CD14-positive monocyte (primary cell): Measurements from ENCODE around the gene RETREG2. TPM values are rescaled to one million over a fixed set of nuclear protein-coding genes. Genes with fewer than 3 reads are reported as not detected.
"Not testable (repeated sequence)": the region's sequence is repeated elsewhere in the genome, so short reads cannot be mapped to it uniquely, and the experiment has no call there.

ENCODE experiments used
- DNase-seq, 3 donors: peaks; one replicate each; pipeline ENCODE4 v3.0.0-alpha.2; 2011 to 2022
- H2AFZ ChIP-seq: 2 replicates; pipeline ENCODE4 v1.6.0; 2012; ENCODE audit warnings: mild to moderate bottlenecking, low read depth, low read length, inconsistent platforms; ENCODE audit not compliant: insufficient read depth, poor library complexity, severe bottlenecking
- H3K27ac ChIP-seq, 2 donors: 1 replicate in 1 of 2; 2 replicates in 1 of 2; pipeline ENCODE4 v1.5.1; 2012 to 2013; ENCODE audit warnings: low read length in 2 of 2, control low read depth in 1 of 2, inconsistent platforms in 1 of 2, low read depth in 1 of 2, mild to moderate bottlenecking in 1 of 2
- H3K27me3 ChIP-seq, 2 donors: one replicate each; pipeline versions ENCODE4 v1.6.0 to v1.6.1; 2011 to 2013; ENCODE audit warnings: low read length in 2 of 2; ENCODE audit not compliant: control insufficient read depth in 2 of 2, insufficient read depth in 2 of 2
- H3K36me3 ChIP-seq, 2 donors: replicated peaks in 1 of 2; 1 replicate in 1 of 2; 2 replicates in 1 of 2; pipeline versions ENCODE4 v1.5.1 to v1.6.1; 2012 to 2013; ENCODE audit warnings: low read length in 2 of 2, control low read depth in 1 of 2, inconsistent platforms in 1 of 2, mild to moderate bottlenecking in 1 of 2; ENCODE audit not compliant: insufficient read depth in 2 of 2, control insufficient read depth in 1 of 2
- H3K4me1 ChIP-seq, 2 donors: 1 replicate in 1 of 2; 2 replicates in 1 of 2; pipeline versions ENCODE4 v1.5.1 to v1.6.1; 2012 to 2013; ENCODE audit warnings: low read length in 2 of 2, control low read depth in 1 of 2, inconsistent platforms in 1 of 2, mild to moderate bottlenecking in 1 of 2, moderate library complexity in 1 of 2; ENCODE audit not compliant: insufficient read depth in 2 of 2, control insufficient read depth in 1 of 2
- H3K4me2 ChIP-seq: replicated peaks from 2 replicates; pipeline ENCODE3; 2012; ENCODE audit warnings: low read length, moderate library complexity, mild to moderate bottlenecking; ENCODE audit not compliant: poor library complexity, severe bottlenecking; ENCODE audit errors: extremely low read depth
- H3K4me3 ChIP-seq, 3 experiments: fragments of 200-600 bp in 1 of 3; sonication (generic) in 1 of 3; replicated peaks in 1 of 3; 1 replicate in 2 of 3; 2 replicates in 1 of 3; pipeline ENCODE4 v1.5.1; 2011 to 2013; ENCODE audit warnings: low read length in 3 of 3, mild to moderate bottlenecking in 3 of 3, control low read depth in 2 of 3, low read depth in 2 of 3, inconsistent platforms in 1 of 3, moderate library complexity in 1 of 3
- H3K79me2 ChIP-seq: 2 replicates; pipeline ENCODE4 v1.6.0; 2012; ENCODE audit warnings: mild to moderate bottlenecking, control low read depth, inconsistent platforms, low read length, moderate library complexity; ENCODE audit not compliant: insufficient read depth
- H3K9ac ChIP-seq: 2 replicates; pipeline ENCODE4 v1.6.0; 2017; ENCODE audit warnings: low read length, mild to moderate bottlenecking; ENCODE audit not compliant: insufficient read depth, poor library complexity, severe bottlenecking
- H3K9me3 ChIP-seq, 2 donors: replicated peaks in 1 of 2; 1 replicate in 1 of 2; 2 replicates in 1 of 2; pipeline versions ENCODE4 v1.5.1 to v1.6.1; 2012 to 2013; ENCODE audit warnings: low read length in 2 of 2, control low read depth in 1 of 2; ENCODE audit not compliant: control insufficient read depth in 1 of 2, insufficient read depth in 1 of 2
- H4K20me1 ChIP-seq: 2 replicates; pipeline ENCODE4 v1.6.0; 2012; ENCODE audit warnings: mild to moderate bottlenecking, low read length, control low read depth, moderate library complexity; ENCODE audit not compliant: insufficient read depth
- H3K27ac Mint-ChIP-seq, 7 donors: one replicate each; pipeline ENCODE4 v1.8.0; 2020; ENCODE audit warnings: mild to moderate bottlenecking in 7 of 7, mixed read lengths in 7 of 7, moderate library complexity in 6 of 7, inconsistent platforms in 2 of 7
- H3K27me3 Mint-ChIP-seq, 3 donors: one replicate each; pipeline ENCODE4 v1.8.0; 2021 to 2022; ENCODE audit warnings: low read depth in 3 of 3, mild to moderate bottlenecking in 3 of 3, mixed read lengths in 3 of 3, moderate library complexity in 3 of 3, inconsistent platforms in 1 of 3
- H3K36me3 Mint-ChIP-seq, 2 donors: one replicate each; pipeline ENCODE4 v1.8.0; 2020; ENCODE audit warnings: mixed read lengths in 2 of 2, inconsistent platforms in 1 of 2, mild to moderate bottlenecking in 1 of 2
- H3K4me1 Mint-ChIP-seq: one replicate; pipeline ENCODE4 v1.8.0; 2020; ENCODE audit warnings: mild to moderate bottlenecking, mixed read lengths
- H3K4me3 Mint-ChIP-seq, 2 donors: one replicate each; pipeline ENCODE4 v1.8.0; 2020; ENCODE audit warnings: mild to moderate bottlenecking in 2 of 2, mixed read lengths in 2 of 2, moderate library complexity in 1 of 2
- H3K9me3 Mint-ChIP-seq, 7 donors: one replicate each; pipeline ENCODE4 v1.8.0; 2020 to 2022; ENCODE audit warnings: mixed read lengths in 7 of 7, mild to moderate bottlenecking in 6 of 7, moderate library complexity in 6 of 7, inconsistent platforms in 2 of 7
- WGBS: methylation state at CpG from one replicate; pipeline ENCODE4 v1.1.5; 2013; ENCODE audit warnings: missing lambda C conversion rate; ENCODE audit not compliant: insufficient coverage; 5-methylcytosine and 5-hydroxymethylcytosine counted together
- intact Hi-C, 2 donors: fragments of 100-400 bp; cut with micrococcal nuclease; formaldehyde crosslinking; loops; one replicate each; pipeline versions ENCODE4 v1.15.0 to v1.15.1; 2023
- polyA plus RNA-seq, 3 donors: library from polyadenylated mRNA; depleted of rRNA in 1 of 3; unstranded in 2 of 3; stranded (reverse) in 1 of 3; fragments of 300-500 nt in 2 of 3; fragments of >200 nt in 1 of 3; fragmentation: Illumina TruSeq in 2 of 3; gene quantifications; 1 replicate in 2 of 3; 2 replicates in 1 of 3; pipeline ENCODE4 v1.2.3, GENCODE V29; 2012 to 2021
- TF ChIP-seq, protein P1 (sequence below): fragments of 200-600 bp; IDR thresholded peaks from one replicate; pipeline ENCODE4 v1.8.0; 2022; ENCODE audit warnings: antibody characterized with exemption, mild to moderate bottlenecking

Gene RETREG2
- polyA plus RNA-seq, 3 donors = 37.7 to 60.9 (median 39.4) TPM

DNA sequence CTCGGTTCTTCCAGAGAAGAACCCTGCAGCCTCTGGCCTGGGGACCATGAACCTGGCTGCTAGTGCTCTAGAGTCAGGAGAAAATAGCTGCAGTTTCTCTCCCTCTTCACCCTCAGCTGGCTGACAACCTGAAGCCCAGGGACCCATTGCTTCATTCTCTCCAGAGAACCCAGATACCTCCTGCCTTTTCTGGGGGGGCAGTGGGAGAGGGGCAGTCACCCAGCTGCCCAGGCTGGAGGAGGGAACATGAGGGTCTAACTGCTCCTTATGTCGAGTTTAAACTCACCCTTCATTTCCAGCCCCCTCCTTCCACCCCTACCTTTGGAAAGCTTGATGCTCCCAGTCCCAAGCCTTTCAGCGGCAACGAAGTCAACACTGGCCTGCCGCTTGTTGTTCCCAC is 20.9 kb downstream of the RETREG2 start:
- 86% methylated on average over 3 of the region's 5 CpGs for WGBS
- Mint-ChIP-seq H3K4me1 (no peaks in the 10 kb centered on the region), H3K4me3 (no peak overlapping the region), H3K27me3 (peaks cover 3 to 19% (median 16%) of the 10 kb centered on the region in 3 donors), H3K27ac (peak overlapping the region in 1 of 7 donors; percentile 31), H3K9me3 (peaks cover 0 to 3% (median 0%) of the 10 kb centered on the region in 7 donors), H3K36me3 (no peaks in the 10 kb centered on the region)
- H3K4me2 ChIP-seq = no peak overlapping the region
- H3K27me3 ChIP-seq = no peaks in the 10 kb centered on the region
- TF ChIP-seq, protein P1, sequence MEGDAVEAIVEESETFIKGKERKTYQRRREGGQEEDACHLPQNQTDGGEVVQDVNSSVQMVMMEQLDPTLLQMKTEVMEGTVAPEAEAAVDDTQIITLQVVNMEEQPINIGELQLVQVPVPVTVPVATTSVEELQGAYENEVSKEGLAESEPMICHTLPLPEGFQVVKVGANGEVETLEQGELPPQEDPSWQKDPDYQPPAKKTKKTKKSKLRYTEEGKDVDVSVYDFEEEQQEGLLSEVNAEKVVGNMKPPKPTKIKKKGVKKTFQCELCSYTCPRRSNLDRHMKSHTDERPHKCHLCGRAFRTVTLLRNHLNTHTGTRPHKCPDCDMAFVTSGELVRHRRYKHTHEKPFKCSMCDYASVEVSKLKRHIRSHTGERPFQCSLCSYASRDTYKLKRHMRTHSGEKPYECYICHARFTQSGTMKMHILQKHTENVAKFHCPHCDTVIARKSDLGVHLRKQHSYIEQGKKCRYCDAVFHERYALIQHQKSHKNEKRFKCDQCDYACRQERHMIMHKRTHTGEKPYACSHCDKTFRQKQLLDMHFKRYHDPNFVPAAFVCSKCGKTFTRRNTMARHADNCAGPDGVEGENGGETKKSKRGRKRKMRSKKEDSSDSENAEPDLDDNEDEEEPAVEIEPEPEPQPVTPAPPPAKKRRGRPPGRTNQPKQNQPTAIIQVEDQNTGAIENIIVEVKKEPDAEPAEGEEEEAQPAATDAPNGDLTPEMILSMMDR = no peak
- H3K9me3 ChIP-seq = no peaks in the 10 kb centered on the region
- no peaks in the 10 kb centered on the region for H4K20me1 ChIP-seq
- no peaks in the 10 kb centered on the region for H3K79me2 ChIP-seq
- H3K4me1 ChIP-seq = no peaks in the 10 kb centered on the region
- H2AFZ ChIP-seq = no peak overlapping the region
- no peak for DNase-seq
- no peak overlapping the region for H3K9ac ChIP-seq
- H3K36me3 ChIP-seq = no peaks in the 10 kb centered on the region
- H3K27ac ChIP-seq = no peak overlapping the region
- no peak overlapping the region for H3K4me3 ChIP-seq
- intact Hi-C loops = no loop called here

DNA sequence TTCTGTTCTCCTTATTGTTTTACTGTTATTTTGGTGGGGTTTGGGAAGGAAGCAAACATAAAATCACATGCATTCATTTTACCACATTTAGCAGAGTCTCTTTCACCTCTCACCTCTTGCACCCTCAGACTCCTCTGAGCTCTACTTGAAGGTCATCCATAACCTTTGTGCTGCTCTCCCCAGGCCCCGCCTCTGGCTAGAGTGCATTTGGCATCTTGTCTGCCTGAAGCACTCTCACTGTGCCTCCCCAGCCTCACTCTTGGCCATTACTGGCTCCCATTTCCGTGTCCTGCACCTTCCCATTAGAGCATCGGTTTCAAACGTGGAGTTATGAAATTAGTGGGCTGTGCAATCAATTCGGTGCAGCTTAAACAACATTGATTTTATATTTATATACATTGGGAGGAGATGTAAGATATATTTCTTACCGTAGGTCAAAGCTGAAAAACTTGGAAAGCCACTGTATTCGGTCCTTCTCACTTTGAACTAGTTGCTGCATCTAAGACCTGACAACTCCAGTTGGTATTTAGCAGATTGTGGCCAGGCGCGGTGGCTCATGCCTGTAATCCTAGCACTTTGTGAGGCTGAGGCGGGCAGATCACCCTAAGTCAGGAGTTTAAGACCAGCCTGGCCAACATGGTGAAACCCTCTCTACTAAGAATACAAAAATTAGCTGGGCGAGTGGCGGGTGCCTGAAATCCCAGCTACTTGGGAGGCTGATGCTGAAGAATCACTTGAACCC is 21.6 kb downstream of the RETREG2 start:
- no peaks in the 10 kb centered on the region for H3K27me3 ChIP-seq
- peaks cover 2 to 6% (median 4%) of the 10 kb centered on the region in 7 donors for H3K9me3 Mint-ChIP-seq

DNA sequence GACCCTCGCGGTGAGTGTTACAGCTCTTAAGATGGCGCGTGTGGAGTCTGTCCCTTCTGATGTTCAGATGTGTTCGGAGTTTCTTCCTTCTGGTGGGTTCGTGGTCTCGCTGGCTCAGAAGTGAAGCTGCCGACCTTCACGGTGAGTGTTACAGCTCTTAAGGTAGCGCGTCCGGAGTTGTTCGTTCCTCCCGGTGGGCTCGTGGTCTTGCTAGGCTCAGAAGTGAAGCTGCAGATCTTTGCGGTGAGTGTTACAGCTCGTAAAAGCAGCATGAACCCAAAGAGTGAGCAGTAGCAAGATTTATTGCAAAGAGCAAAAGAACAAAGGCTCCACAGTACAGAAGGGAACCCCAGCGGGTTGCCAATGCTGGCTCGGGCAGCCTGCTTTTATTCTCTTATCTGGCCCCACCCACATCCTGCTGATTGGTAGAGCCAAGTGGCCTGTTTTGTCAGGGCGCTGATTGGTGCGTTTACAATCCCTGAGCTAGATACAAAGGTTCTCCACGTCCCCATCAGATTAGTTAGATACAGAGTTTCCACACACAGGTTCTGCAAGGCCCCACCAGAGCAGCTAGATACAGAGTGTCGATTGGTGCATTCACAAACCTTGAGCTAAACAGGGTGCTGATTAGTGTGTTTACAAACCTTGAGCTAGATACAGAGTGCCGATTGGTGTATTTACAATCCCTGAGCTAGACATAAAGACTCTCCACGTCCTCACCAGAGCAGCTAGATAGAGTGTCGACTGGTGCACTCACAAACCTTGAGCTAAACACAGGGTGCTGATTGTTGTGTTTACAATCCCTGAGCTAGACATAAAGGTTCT is 22.6 kb downstream of the RETREG2 start:
- H3K27ac ChIP-seq, H3K9me3 Mint-ChIP-seq, H2AFZ ChIP-seq, H3K4me3 Mint-ChIP-seq, H3K79me2 ChIP-seq, H3K4me1 ChIP-seq, H4K20me1 ChIP-seq, H3K36me3 Mint-ChIP-seq, H3K36me3 ChIP-seq, H3K27me3 ChIP-seq, H3K4me2 ChIP-seq, H3K9me3 ChIP-seq, intact Hi-C loops, H3K4me3 ChIP-seq, DNase-seq, H3K4me1 Mint-ChIP-seq, H3K9ac ChIP-seq: not testable (repeated sequence)
- H3K27me3 Mint-ChIP-seq = peaks cover 3 to 17% (median 16%) of the 10 kb centered on the region in 3 donors
- 78% methylated on average over 17 of the region's 26 CpGs for WGBS
- H3K27ac Mint-ChIP-seq = peak overlapping the region in 1 of 7 donors; percentile 37

More for the DNA sequence above, 21.6 kb downstream of the RETREG2 start:
- no peaks in the 10 kb centered on the region for H3K79me2 ChIP-seq
- H3K36me3 ChIP-seq = no peaks in the 10 kb centered on the region
- no peak overlapping the region for H3K4me2 ChIP-seq
- peaks cover 0 to 4% of the 10 kb centered on the region in 2 donors for H3K9me3 ChIP-seq
- no peak for DNase-seq
- Mint-ChIP-seq H3K4me1 (no peaks in the 10 kb centered on the region), H3K27ac (no peak overlapping the region), H3K36me3 (peaks cover 0 to 2% of the 10 kb centered on the region in 2 donors), H3K27me3 (peaks cover 3 to 19% (median 16%) of the 10 kb centered on the region in 3 donors), H3K4me3 (no peak overlapping the region)
- H3K9ac ChIP-seq = no peak overlapping the region
- no peak overlapping the region for H3K4me3 ChIP-seq
- H3K27ac ChIP-seq = no peak overlapping the region
- TF ChIP-seq, protein P1 = no peak
- 96% methylated on average over 2 of the region's 12 CpGs for WGBS
- H2AFZ ChIP-seq = no peak overlapping the region
- H4K20me1 ChIP-seq = no peaks in the 10 kb centered on the region
- H3K4me1 ChIP-seq = no peaks in the 10 kb centered on the region
- intact Hi-C loops = no loop called here
